NCI-H2107 (cell line): ENCODE results near the gene LDHAL6B.

Experiments
- DNase-seq: peaks from one replicate; lab custom pipeline; 2025; lab: John Stamatoyannopoulos, UW

LDHAL6B gene

DNA sequence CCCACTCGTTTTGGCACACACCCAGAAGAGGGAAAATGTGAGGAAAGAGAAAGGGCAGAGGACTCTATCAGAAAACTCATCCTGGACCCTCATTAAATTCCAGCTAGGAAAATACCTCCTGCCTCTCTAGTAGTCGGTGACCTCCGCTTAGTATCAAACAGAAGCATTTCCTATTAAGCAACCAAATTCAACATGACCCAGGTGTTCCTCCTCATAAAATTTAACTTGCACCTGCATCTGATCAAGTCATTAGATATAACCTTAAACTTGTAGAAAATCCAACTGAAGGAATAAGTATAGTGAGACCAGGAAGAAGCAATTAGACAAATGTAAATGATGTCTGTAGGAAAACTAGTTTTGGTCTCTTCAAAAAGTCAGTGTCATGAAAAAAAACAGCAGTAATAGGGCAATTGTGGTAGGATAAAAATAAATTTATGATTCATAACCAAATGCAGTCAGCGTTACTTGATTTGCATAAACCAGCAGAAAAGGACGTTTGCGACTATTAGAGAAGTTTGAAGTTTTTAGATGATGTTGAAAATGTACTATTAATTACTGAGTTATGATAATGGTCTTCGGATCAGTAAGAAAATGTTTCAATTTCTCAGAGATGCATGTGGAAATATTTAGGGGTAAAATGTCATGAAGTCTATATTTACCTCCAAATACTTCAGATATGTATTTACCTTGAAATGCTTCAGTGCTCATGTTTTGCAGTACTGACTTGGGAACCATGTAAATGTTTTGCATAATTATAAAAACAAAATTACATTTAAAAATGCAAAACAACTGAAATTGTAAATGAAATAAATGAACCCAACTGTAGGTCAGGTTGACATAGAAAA lies 44.6 kb downstream of the LDHAL6B start:
- no peak for DNase-seq

DNA sequence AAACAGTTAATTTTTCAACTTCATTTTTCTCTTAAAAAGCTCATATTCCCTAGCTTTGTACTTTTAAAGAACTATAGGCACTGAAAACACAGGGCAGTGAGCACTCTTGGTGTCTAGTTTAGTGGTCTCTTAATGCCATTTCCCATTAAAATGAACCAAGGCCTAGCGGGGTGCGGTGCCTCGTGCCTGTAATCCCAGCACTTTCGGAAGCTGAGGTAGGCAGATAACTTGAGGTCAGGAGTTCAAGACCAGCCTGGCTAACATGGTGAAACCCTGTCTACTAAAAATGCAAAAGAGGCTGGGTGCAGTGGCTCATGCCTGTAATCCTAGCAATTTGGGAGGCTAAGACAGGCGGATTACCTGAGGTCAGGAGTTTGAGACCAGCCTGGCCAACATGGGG lies 45.5 kb downstream of the LDHAL6B start:
- no peak for DNase-seq

DNA sequence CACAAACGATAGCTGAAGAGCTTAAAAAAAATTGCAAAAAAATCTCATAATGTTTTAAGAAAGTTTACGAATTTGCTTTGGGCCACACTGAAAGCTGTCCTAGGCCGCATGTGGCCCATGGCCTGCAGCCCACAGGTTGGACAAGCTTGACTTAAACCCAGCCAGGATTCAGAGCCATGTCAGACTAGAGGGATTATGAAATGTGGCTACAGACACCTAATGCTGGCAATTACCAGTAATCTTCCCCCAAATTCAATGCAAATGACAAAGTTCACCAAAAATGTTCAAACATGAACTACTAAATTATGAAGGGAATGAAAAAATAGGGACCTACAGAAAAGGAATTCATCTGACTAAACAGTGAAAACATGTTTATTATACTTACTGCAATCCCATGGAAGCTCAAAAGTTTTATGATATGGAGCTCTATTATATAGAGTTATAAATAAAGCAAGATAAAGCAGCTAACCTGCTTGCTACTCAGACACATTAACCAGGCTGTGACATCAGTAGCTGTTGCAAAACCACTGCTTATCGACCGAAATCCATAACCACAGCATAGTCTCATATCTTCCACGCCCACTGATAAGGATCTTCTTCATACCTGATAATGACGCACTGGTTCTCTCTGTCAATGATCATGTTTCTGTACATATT lies 49.2 kb downstream of the LDHAL6B start:
- DNase-seq = no peak

DNA sequence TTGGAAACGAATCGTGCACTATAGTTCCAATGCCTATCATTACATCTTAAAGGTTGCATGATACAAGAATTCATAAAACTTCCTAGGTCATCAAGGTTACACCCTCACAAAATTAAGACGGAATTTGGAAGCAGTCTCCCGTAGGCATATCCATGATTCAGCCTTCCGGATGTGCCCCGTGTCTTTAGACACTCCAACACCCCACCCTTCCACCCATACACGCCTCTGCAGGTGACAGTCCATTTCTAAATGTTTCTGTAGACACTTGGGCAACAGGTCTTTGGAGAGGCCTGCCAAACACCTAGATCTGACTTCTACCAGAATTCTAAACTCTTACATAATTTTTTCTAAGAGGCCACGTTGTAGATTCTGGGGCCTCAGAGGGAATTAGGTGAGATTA lies 49.8 kb downstream of the LDHAL6B start:
- no peak for DNase-seq

DNA sequence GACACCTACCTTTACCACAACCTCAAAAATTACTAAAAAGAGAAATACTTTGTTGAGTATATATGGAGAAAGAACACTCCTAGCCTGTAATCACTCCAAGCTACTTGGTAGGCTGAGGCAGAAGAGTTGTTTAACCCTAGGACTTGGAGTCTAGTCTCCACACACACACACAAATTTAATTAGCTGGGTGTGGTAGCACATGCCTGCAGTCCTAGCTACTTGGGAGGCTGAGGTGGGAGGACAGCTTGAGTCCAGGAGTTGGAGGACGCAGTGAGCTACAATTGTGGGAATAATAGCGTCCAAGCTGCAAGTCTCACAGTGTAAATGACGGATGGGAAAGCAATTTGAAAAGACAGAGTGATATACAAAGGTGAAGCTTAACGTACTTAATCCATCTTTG lies 50.5 kb downstream of the LDHAL6B start:
- DNase-seq = no peak
